OCI-LY7 (cell line): ENCODE measurements around the gene SLC9A2. TPM values are rescaled to one million over a fixed set of nuclear protein-coding genes. Genes with fewer than 3 reads are reported as not detected.

Source experiments
- BruUV-seq: library from RNA; stranded (reverse); fragments of 400-500 nt; replicated peaks from 2 replicates; lab custom pipeline; 2021; lab: Mats Ljungman, UMichigan
- CTCF ChIA-PET: fragments of 300-600 bp; sonication (Branson Sonifier 250); formaldehyde crosslinking; loops from one replicate; lab custom pipeline; 2022; ENCODE audit warnings: antibody characterized with exemption; ENCODE audit not compliant: unreplicated experiment; lab: Charles Lee
- POLR2A ChIA-PET: fragments of 300-600 bp; sonication (Branson Sonifier 250); formaldehyde crosslinking; loops from one replicate; lab custom pipeline; 2022; ENCODE audit warnings: antibody characterized with exemption; lab: Charles Lee
- DNase-seq: peaks from one replicate; pipeline ENCODE4 v3.0.0-alpha.2; 2015; ENCODE audit warnings: low spot score
- H2AFZ ChIP-seq: fragments of 200-600 bp; sonication (generic), shearing (Covaris generic); 2 replicates; pipeline ENCODE4 v1.6.1; 2014; ENCODE audit warnings: mild to moderate bottlenecking, antibody characterized with exemption, low read length, moderate library complexity
- H3K27ac ChIP-seq: fragments of 200-600 bp; sonication (generic); 2 replicates; pipeline ENCODE4 v1.5.1; 2014; ENCODE audit warnings: mixed run types, low read depth, mild to moderate bottlenecking, moderate library complexity, low read length, inconsistent platforms; ENCODE audit not compliant: poor library complexity, severe bottlenecking
- H3K36me3 ChIP-seq: fragments of 200-600 bp; sonication (generic); 2 replicates; pipeline ENCODE4 v1.6.1; 2014; ENCODE audit warnings: mild to moderate bottlenecking, antibody characterized with exemption, low read length, moderate library complexity, mixed read lengths; ENCODE audit not compliant: insufficient read depth
- H3K4me1 ChIP-seq: fragments of 200-600 bp; sonication (generic); 2 replicates; pipeline ENCODE4 v1.5.1; 2014; ENCODE audit warnings: mild to moderate bottlenecking, low read length; ENCODE audit not compliant: insufficient read depth, poor library complexity, severe bottlenecking
- H3K4me2 ChIP-seq: fragments of 200-600 bp; sonication (generic); 2 replicates; pipeline ENCODE4 v1.6.1; 2014; ENCODE audit warnings: mild to moderate bottlenecking, low read length
- H3K4me3 ChIP-seq: fragments of 200-600 bp; sonication (generic); 2 replicates; pipeline ENCODE4 v1.5.1; 2014; ENCODE audit warnings: mild to moderate bottlenecking, low read depth, low read length; ENCODE audit not compliant: poor library complexity, severe bottlenecking
- H3K79me2 ChIP-seq: fragments of 200-600 bp; sonication (generic); 2 replicates; pipeline ENCODE4 v1.6.1; 2016; ENCODE audit warnings: low read depth, mild to moderate bottlenecking, low read length, moderate library complexity, mixed read lengths; ENCODE audit not compliant: insufficient read depth
- H3K9me2 ChIP-seq: fragments of 200-600 bp; sonication (generic); 2 replicates; pipeline ENCODE4 v1.6.1; 2016; ENCODE audit warnings: mild to moderate bottlenecking, low read length, mixed read lengths; ENCODE audit not compliant: insufficient read depth
- H3K9me3 ChIP-seq: fragments of 200-600 bp; sonication (generic); 2 replicates; pipeline ENCODE4 v1.6.1; 2014; ENCODE audit warnings: mild to moderate bottlenecking, mixed run types, low read length, mixed read lengths
- H4K20me1 ChIP-seq: fragments of 200-600 bp; sonication (generic); 2 replicates; pipeline ENCODE4 v1.6.1; 2014; ENCODE audit warnings: mild to moderate bottlenecking, antibody characterized with exemption, low read length, moderate library complexity, mixed read lengths; ENCODE audit not compliant: insufficient read depth
- EZH2phosphoT487 ChIP-seq: fragments of 200-600 bp; sonication (generic); IDR thresholded peaks from 2 replicates; pipeline ENCODE4 v1.6.1; 2018; ENCODE audit warnings: low read depth, borderline replicate concordance, mild to moderate bottlenecking, mixed run types, antibody characterized with exemption, low read length, moderate library complexity, mixed read lengths
- intact Hi-C: fragments of 100-400 bp; cut with micrococcal nuclease; formaldehyde crosslinking; loops from one replicate; pipeline ENCODE4 v1.10.0; 2022; ENCODE audit not compliant: unreplicated experiment
- total RNA-seq, 2 experiments: library from RNA; depleted of rRNA in 1 of 2; stranded (reverse); fragments of >200 nt in 1 of 2; shearing (Covaris generic) in 1 of 2; gene quantifications; 2 replicates each; pipeline ENCODE4 v1.2.3, GENCODE V29; 2014 to 2022
- TF ChIP-seq, protein P1 (sequence below): fragments of 200-600 bp; sonication (generic); conservative IDR thresholded peaks from 2 replicates; pipeline ENCODE4 v1.5.1; 2014; ENCODE audit warnings: mild to moderate bottlenecking, antibody characterized with exemption, low read length, moderate library complexity, mixed read lengths

SLC9A2 gene
- total RNA-seq, 2 experiments from 2014 or later, result not detected

DNA sequence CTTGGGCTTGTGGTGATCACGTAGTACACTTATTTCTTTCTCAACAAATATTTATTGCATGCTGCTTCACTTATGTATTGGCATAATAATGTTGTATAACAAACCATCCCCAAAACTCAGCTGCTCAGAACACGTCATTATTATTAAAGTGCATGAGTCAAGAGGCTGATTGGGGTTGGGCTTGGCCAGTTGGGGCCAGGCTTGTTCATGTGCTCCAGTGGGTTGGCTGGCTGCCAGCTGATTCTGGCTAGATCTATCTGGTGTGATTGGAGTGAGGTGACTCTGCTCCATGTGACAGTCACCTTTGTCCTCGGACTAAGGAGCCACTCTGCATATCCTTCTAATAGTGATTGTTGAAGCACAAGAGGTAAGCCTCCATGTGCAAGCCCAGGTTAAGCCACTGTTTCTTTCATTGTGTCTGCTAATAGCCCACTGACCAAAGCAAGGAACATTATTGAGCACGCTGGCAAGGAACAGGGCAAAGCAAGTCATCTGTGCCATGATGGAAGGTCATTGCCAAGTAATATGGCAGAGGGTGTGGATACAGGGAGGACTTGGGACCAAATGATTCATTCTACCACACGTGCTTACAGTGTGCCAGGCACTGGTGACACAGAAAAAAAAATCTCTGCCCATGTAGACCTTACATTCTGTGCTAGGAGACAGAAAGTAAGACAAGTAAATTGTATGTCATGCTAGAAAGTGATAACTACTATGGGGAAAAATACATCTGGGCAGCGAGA lies 79.2 kb downstream of the SLC9A2 start:
- no peak overlapping the region for H3K27ac ChIP-seq
- H3K4me2 ChIP-seq, result no peak overlapping the region
- no peak overlapping the region for H3K4me3 ChIP-seq
- H2AFZ ChIP-seq, result no peak overlapping the region
- no peaks in the 10 kb centered on the region for H4K20me1 ChIP-seq
- CTCF ChIA-PET, result no interaction called here
- BruUV-seq, result no TSS peak
- H3K36me3 ChIP-seq, result no peaks in the 10 kb centered on the region
- DNase-seq, result no peak
- POLR2A ChIA-PET, result no interaction called here
- intact Hi-C loops, result no loop called here
- H3K4me1 ChIP-seq, result no peaks in the 10 kb centered on the region
- H3K9me2 ChIP-seq, result no peaks in the 10 kb centered on the region
- TF ChIP-seq, protein P1, sequence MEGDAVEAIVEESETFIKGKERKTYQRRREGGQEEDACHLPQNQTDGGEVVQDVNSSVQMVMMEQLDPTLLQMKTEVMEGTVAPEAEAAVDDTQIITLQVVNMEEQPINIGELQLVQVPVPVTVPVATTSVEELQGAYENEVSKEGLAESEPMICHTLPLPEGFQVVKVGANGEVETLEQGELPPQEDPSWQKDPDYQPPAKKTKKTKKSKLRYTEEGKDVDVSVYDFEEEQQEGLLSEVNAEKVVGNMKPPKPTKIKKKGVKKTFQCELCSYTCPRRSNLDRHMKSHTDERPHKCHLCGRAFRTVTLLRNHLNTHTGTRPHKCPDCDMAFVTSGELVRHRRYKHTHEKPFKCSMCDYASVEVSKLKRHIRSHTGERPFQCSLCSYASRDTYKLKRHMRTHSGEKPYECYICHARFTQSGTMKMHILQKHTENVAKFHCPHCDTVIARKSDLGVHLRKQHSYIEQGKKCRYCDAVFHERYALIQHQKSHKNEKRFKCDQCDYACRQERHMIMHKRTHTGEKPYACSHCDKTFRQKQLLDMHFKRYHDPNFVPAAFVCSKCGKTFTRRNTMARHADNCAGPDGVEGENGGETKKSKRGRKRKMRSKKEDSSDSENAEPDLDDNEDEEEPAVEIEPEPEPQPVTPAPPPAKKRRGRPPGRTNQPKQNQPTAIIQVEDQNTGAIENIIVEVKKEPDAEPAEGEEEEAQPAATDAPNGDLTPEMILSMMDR, result no peak
- no peak for TF ChIP-seq EZH2phosphoT487
- H3K79me2 ChIP-seq, result no peaks in the 10 kb centered on the region
- H3K9me3 ChIP-seq, result no peaks in the 10 kb centered on the region

DNA sequence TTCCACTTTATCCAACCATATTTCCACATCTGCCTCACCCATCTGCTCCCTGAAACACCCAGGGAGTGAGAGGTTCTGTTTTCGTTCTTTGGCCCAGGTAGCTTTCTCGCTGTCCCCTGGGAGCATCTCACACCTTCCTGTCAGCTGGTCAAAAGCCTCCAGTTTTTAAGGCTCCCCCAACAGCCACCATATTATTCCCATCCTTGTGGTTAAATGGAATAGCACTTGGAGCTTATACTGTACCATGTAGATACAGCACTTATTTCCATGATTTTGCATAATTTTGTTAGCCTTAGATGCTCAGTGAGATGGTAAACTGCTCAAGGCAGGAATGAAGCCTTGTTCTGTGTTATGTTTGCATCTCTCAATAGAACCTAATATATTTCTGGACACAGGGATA lies 84.0 kb downstream of the SLC9A2 start:
- H3K9me2 ChIP-seq, result no peaks in the 10 kb centered on the region
- no peaks in the 10 kb centered on the region for H3K4me1 ChIP-seq
- ChIA-PET POLR2A (no interaction called here), CTCF (no interaction called here)
- no peaks in the 10 kb centered on the region for H3K79me2 ChIP-seq
- H2AFZ ChIP-seq, result no peak overlapping the region
- no TSS peak for BruUV-seq
- TF ChIP-seq, protein P1, result no peak
- TF ChIP-seq EZH2phosphoT487, result no peak
- DNase-seq, result no peak
- no peak overlapping the region for H3K27ac ChIP-seq
- H3K9me3 ChIP-seq, result no peaks in the 10 kb centered on the region
- no peaks in the 10 kb centered on the region for H3K36me3 ChIP-seq
- H3K4me3 ChIP-seq, result no peak overlapping the region
- no peaks in the 10 kb centered on the region for H4K20me1 ChIP-seq
- intact Hi-C loops, result no loop called here
- H3K4me2 ChIP-seq, result no peak overlapping the region

DNA sequence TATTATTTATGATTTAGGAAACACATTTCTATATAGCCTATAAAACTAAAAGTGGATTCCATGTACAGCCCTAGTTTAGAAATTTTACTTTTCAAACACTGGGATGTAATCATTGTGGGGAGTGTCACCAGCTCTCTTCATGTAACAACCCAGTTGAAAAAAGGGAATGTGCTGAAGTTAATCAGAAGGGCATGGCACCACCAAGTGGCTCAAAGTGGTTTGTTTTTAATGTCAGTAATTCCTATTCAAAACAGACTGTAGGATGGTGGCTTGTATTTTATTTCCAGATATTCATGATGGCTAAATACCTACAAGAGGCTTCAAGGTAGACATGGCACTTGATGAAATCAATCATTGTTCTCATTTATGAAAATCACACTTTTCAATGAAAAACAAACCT lies 84.4 kb downstream of the SLC9A2 start:
- intact Hi-C loops, result no loop called here
- TF ChIP-seq, protein P1, result peak; percentile 63
- no peak for TF ChIP-seq EZH2phosphoT487
- Histone ChIP-seq H3K9me3 (no peaks in the 10 kb centered on the region), H3K4me1 (no peaks in the 10 kb centered on the region), H3K36me3 (no peaks in the 10 kb centered on the region), H3K79me2 (no peaks in the 10 kb centered on the region), H3K4me3 (no peak overlapping the region), H2AFZ (no peak overlapping the region), H4K20me1 (no peaks in the 10 kb centered on the region), H3K4me2 (no peak overlapping the region), H3K9me2 (no peaks in the 10 kb centered on the region), H3K27ac (no peak overlapping the region)
- ChIA-PET POLR2A (no interaction called here), CTCF (no interaction called here)
- no TSS peak for BruUV-seq
- DNase-seq, result peak; percentile 7
